ENCODE measurements around the gene VRK1. TPM values are rescaled to one million over a fixed set of nuclear protein-coding genes. Genes with fewer than 3 reads are reported as not detected.
A peak's percentile ranks its signal among the peaks of the same experiment; 100 is the strongest.
"Not testable (repeated sequence)": the region's sequence is repeated elsewhere in the genome, so short reads cannot be mapped to it uniquely, and the experiment has no call there.

VRK1 gene
- polyA plus RNA-seq, 1 donor: 7.9 TPM

DNA sequence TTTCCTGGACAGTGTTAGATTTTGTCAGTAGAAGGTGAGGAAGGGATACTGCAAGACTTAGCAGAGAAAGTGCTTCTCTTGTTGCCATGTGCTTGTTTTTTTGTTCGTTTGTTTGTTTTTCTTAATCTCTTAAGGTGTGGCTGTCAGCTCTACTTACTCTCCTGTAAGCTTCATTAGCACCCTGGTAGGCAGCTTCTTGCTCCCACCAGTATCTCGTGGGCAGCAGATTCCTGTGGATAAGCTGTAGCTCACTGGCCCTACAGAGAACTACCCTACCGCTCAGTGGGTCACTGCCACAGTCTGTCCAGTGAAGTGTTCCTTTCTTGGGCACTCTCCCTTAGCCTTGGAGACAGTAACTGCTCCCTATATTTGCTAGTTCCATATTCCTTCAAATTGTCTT, 30.1 kb downstream of the VRK1 start:
- DNase-seq: no peak

DNA sequence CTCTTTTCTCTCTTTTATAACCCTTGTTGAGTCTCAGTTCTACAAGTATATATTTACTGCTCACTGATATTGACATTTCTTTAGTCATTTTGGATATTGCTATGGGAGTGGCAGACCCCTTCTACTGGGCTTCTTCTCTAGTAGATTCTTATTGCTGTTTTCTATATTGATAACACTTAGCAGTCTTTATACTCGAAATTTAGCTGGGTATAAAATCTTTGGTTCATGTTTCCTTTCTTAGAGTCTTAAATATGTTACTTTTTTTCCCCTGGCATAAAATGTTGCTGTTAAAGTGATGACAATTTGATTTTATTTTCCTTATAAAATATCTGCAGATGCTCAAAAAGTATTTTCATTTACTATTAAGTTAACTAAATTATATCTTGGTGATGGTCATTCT, 32.6 kb downstream of the VRK1 start:
- no peak for DNase-seq

DNA sequence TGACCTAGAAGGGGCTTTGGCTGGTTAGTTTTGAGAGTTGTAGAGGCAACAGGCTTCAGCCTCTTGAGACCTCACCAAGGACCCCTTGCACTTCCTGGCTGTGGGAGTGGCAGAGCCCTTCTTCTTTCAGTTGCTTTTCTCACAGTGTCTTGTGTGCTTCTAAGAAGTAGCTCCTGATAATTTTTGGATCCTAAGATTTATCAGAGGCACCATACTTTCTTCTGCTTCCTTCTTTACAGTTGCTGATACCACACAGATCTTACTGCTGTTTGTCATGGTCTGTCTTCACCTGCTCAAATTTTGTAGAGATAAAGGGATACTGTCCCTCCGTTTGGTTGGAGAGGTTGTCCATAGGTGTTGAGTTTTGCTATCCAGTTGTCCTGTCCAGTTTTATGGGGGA, 33.8 kb downstream of the VRK1 start:
- DNase-seq: no peak

DNA sequence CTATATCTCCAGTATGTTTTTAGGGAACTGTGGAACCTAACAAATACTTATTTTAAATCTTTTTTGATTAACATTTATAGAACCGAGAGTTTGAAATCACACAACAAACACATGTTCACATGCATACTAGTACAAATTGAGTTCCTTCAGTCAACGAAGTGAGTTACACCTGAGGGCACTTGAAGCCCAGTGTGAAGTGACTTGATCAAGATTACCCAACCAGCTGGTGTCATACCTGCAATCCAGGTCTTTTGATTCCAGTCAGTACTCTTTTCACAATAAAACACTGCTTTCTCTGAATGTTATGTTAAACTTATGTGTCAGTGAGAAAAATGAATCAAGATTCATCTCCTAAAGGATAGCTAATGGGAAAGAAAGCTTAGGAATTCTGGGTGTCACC, 35.2 kb downstream of the VRK1 start:
- no peak for DNase-seq

DNA sequence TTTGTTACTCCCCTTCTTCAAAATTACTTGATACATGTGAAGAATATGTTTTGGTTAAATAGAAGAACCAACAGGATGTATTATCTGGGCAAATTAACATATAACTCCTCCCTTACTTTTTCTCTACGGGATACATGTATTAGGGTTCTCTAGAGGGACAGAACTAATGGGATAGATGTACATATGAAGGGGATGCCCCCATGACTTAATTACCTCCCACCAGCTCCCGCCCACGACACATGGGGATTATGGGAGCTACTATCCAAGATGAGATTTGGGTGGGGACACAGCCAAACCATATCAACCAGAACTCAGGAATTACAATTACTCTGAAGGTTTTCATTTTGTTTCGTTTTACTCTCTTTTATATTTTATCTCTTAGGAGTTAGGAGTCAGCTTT, 41.3 kb downstream of the VRK1 start:
- DNase-seq: no peak

DNA sequence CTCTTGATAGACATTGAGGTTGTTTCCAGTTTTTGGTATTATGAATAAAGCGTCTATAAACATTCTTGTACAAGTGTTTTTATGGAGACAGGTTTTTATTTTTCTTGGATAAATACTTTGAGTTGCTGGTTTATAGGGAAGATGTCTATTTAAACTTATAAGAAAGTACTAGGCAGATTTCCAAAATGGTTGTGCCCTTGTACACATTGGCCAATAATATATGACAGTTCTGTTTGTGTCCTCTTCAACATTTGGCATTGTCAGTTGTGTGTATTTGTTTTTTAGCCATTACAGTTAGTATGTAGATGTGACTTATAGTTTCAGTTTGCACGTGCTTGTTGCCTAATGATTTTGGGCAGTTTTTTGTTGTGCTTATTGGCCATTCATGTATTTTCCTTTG, 42.1 kb downstream of the VRK1 start:
- no peak for DNase-seq

DNA sequence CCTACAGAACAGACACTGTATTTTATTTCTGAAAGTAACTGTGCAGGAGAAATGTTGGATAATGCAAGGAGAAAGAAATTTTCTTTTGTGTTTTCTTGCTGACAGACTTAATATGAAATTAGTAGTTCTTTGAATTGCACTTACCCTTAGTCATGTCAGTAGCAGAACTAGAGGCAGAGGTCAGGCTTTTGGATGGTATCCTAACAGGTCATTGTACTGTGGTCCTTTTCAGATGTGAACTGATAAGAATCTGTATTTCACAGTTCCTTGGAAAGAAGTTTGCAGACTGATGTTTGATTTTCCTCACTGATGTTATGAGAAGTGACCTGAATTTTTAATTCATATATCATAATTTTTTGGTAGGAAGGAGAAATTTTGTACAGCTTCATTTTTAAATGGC, 46.0 kb downstream of the VRK1 start:
- no peak for DNase-seq

DNA sequence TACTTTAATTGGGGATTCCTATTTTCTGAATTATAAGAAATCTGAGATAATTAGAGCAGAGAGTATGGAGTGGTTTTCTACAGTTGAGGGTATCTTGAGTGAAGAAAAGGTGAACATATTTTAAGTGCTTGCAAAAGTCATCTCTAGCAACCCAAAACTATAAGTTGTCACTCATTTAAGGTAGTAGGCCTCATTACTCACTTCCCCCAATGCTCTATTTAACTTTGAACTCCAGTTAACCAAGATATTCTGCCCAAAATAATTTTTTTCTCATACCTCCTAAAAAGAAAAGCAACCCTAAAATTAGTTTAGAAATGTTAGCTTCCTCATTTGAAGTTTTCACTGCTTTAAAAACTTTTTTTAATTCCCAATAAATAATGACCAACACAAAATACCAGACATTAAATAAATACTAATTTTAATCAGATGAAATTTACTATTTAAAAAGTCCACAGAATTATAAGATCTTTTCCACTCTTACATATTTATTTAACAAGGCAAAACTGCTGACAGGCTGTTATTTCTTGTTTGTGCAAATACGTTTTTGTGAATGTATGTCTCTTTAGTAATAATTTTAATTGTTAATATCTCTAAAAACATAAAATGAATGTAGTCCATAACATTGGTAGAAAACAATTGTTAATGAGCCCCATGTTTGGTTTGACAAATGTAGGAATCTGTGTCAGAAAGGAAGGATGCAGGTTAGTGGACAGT, 47.8 kb downstream of the VRK1 start:
- DNase-seq: no peak

DNA sequence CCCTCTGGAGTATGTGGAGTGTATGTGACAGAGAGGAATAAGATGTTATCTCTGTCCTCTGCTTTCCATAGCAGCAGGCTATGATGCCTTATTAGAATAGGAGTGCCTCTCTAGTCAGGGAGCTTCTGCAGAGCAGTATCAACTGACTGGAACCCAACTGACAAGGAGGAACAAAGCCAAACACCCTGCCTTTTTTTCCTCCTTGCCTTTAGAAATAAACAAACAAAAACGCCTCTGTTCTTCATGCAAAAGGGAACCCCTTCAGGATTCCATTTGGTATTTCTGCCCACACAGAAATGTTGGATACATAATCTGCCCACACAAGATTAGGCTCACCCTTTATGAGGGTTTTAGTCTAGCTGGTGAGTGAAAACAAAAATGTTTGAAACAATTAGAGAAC, 50.3 kb downstream of the VRK1 start:
- DNase-seq: no peak

DNA sequence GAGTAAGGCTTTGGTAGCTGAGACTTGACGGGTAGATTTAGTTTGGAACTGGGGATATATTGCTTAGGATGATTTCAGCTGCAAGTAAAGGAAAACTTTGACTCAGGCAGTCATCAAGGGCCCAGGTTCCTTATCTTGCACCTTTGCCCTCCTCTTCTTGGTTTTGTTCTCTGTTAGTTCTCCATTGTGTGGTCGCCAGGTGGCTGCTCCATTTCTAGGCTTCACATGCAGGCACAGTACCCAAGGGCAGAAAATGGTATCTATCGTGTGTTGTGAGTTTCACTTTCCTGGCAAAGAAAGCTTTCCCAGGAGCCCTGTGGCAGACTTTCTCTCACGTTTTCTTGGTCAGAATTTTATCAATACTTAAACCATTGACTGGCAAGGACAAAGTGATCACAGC, 50.8 kb downstream of the VRK1 start:
- no peak for DNase-seq

DNA sequence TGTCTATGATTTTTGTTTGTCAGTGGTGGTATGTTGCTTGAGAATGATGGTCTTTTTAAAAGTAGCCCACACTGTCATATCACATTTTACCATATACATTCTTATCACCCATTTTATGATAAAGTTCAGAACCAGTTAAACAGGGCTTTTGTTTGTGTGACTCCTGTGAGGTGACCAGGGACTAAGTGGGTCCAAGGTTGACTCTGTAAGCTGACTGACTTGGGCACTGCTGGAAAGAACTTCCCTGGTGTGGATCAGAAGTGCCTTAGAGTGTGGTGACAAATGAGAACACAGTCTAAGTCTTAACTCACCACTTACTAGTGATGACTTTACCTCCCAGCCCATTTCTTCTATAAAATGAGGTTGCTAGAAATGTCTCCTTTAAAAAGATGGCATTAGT, 52.6 kb downstream of the VRK1 start:
- DNase-seq: no peak

DNA sequence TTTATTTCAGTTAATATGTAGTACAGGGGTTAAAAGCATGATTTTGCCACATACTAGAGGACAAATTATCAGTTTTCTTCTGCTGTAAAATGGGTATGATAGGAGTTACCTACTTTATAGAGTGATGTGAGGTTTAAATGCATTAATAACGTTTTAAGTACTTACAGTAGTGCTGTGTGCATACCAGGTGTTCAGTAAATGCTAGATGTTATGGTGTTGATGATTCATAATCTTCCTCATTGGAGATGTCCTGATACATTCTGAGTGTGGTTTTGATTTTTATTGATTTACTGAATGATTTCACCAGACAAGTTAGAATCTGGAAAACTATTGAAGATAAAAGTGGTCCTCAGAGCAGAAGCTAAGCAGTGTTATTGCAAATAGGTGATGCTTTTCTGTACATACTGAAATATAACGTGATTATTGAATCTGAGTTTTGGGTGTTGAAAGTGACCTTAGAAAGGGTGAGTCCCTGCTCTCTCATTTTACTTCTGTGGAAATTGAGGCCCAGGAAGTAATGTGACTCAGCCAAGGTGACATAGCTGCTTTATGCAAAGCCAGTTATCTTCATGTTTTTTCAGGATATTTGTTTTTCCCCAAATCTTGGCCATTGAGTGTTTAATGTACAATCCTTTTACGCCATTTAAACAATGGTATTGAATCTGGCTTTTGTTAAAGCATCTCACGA, 54.7 kb downstream of the VRK1 start:
- DNase-seq: no peak

DNA sequence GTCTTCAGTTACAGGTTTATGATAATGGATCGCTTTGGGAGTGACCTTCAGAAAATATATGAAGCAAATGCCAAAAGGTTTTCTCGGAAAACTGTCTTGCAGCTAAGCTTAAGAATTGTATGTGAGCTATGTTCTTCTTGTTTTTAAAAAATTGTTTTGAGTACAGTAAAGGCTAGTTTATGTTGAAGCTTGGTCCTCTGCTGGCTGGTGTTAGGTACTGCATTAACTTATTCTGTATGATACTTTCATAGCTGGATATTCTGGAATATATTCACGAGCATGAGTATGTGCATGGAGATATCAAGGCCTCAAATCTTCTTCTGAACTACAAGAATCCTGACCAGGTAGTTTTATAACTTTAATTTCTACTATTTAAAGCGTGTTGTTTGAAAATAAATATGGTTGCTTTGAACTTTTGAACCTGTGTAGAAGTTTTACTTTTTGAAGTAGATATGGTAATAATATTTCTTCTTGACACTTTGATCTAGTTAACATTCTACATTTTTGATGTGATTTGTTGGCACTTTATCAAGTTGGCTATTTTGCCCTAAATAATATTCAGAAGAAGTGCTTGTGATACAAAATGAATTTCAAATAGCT, 55.7 kb downstream of the VRK1 start:
- peak; percentile 11 for DNase-seq

DNA sequence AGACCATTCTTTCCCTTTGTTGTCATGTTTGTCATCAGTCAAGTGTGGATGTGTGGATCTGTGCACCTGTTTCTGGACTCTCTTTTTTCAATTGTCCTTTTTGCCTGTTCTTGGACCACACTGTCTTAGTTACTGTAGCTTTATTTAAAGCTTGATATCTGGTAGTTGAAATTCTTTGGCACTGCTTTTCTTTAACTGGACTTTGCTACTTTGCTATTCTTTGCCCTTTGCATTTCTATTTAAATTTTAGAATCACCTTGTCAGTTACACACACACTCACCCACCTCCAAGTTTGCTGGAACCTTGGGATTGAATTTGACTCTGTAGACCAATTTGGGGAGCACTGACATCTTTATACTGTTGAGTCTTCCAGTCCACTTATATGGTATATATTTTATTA, 61.5 kb downstream of the VRK1 start:
- DNase-seq: no peak

DNA sequence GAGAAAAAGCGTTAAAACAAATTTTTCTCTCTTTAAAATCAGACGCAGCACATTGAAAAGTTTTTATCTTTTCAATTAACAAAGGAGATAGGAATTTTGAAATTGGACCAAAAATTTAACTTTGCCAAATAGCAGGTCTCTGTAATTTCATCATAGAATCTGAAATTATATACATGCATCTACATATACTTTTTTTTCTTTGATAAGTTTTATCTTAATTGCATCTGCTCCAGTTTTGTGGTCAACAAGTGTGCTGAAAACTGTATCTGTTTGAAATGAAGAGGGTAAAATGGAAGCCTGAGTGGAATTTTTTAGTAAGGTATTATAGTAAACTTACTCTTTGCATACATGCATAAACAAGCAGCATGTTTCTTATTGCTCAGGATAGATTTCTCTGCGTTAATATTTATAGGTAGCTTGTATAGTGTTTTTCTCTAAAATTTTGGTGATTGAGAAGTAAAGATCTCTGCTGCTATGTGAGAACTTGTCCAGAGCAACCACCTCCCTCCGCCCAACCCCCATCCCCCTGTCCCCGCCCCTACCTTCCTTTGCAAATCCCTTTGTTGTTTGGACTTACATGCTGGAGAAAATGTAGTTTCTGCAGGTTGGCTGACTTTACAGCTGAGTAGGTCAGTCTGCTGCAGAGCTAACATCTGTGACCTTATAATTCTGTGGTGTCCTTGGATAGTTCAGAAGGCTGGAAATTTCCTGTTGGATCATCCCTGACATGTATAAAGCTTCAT, 64.6 kb downstream of the VRK1 start:
- DNase-seq: no peak

DNA sequence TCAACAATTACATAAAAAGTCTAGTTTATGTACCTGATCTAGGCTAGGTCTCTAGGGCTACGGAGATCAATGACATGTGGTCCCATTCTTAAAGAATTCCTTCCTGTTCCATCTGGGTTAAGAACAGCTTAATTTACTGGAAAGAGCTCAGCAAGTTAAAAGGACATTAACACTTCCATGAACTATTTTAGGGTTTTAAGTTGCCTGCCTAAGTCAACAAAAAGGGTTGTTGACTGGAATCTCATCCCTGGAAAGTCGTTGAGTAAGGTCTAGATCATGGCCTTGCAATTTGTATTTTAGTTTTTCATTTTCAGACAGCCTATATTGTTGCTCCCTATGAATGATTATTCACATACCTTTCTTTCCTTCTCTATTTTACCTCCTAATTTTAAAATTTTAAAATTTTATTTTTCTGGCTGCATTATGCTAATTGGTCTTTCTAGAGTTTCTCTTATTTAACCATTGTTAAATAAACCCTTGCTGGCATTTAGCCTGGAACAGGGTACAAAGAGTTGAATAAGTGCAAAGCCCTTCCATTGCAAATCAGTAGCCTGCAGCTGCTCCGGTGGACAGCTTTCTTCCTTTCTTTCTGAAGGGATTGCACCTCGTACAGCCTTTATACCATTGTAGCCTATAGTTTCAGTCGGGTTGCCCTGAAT, 66.3 kb downstream of the VRK1 start:
- DNase-seq: no peak

DNA sequence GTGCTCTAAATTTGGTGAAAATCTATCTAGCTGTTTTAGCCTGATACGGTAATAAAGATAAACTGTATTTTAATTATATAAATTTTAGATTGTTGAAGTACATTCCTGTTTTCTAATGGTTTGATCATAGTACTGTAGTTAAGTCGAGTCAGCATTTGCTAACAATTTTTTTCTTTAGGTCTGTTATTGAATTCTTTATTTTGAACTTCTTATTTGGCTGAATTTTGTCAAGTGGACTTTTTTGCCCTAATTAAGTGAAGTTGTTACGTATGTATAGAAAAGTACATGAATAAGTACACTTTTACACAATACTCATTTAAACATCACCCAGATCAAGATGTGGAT, 66.8 kb downstream of the VRK1 start:
- DNase-seq: no peak

DNA sequence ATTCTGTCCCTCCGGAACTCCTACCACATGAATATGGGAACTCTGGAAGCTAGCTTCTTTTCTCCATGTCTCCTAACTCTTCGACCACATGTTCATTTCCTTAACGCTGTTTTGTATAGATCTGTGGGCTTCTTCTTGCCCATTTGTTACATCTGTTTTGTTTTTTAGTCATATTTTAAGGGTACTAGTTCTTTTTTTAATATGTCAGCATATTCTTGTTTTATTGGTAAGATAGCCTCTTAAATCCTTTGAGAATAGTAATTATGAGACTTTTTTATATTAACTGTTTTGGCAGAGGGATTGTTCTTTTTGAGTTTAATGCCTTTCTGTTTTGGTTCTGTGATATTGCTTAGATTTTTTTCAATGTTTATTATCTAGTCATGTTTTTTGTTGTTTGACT, 70.5 kb downstream of the VRK1 start:
- DNase-seq: no peak

DNA sequence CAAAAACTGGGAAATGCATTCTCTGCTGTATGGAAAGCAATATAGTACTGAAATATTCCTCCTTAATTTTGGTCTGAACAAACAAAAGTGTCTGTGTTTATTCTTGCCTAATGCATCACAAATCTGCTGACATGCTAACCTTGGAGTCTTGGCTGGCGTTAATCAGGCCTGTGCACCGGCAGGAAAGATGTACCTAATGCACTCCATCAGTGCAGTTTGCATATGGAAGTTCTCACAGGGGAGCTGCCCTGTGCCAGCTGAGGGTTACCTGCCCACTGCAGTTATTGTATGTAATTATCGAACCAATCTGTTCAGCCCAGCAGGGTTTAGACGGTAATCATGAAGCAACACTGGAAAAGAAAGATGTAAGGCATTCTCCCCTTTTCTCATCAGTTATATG, 76.9 kb downstream of the VRK1 start:
- no peak for DNase-seq

DNA sequence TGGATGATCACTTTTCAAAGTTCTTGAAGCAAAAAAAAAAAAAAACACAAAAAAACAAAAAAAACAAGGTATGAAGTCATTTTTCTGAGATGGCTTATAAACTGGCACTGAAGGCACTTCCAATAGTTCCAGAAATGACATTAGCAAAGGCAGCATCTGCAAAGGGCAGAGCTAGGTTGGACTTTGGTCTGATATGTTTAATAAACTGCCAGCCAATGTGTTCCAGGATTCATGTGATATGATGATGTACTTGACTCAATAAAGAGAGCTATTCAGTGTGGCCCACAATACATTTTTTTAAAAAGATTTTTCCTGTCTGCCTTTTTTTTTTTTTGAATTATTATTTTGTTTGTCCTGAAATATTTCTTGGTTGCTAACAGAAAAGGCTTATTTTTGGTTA, 79.6 kb downstream of the VRK1 start:
- no peak for DNase-seq

DNA sequence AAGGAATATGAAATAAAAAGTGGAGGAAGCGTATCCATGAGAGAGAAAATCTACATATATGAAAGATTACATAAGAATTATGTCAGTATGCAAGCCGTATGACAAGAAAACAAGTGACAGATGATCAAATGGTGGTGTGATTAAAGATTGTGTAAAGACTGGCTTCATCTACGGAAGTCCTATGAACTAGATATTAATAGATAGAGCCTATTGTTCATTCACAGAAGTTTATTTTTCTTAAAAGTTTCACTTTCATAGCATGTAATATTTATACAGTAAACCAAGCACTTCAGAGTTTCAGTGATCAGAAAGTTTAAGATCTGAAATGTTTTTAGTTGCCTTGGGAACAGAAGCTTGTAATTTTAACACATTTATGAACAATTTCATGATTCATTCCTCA, 84.5 kb downstream of the VRK1 start:
- no peak for DNase-seq

DNA sequence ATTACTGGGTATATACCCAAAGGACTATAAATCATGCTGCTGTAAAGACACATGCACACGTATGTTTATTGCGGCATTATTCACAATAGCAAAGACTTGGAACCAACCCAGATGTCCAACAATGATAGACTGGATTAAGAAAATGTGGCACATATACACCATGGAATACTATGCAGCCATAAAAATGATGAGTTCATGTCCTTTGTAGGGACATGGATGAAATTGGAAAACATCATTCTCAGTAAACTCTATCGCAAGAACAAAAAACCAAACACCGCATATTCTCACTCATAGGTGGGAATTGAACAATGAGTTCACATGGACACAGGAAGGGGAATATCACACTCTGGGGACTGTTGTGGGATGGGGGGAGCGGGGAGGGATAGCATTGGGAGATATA, 86.8 kb downstream of the VRK1 start:
- DNase-seq: not testable (repeated sequence)

DNA sequence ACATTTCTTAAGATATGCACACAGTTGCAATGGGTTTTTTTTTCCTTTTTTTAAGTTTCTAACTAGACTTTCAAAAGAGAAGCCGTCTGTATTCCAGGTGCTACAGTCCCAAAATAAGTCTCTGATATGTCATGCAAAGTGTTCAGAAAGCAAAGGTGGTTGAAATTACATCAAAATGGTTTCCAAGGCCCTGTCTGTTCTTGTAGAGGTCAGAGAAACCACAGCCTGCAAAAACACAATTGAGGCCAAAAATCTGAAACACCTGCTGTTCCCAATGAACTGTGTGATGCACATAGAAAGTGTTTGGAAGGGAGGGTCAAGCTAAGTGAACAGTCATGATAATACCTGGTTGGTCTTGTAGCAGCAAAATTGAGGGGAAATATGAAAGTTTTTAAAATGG, 91.0 kb downstream of the VRK1 start:
- DNase-seq: no peak

Measured in hindlimb muscle (tissue), 1 donor.